ENCODE results near the gene CRIP1.

DNA sequence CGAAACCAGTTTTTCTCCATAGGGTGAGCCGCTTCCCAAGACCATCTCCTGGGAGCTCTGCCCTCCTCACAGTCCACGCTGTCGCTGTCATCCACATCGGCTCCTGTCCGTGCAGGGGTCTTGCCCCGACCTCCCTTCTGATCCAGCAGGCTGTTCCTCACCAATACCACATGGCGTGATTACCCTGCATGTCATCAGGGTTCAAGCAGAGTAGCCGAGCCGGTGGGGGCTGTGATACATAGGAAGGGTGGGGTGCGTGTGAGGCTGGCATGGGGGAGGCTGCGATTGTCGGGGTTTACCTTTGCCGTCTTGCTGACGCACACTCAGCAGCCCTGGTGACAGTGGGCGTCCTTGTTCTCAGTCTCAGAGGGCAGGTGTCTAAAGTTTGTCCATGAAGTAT is 21.4 kb downstream of the CRIP1 start:
- TF ChIP-seq, protein P1, sequence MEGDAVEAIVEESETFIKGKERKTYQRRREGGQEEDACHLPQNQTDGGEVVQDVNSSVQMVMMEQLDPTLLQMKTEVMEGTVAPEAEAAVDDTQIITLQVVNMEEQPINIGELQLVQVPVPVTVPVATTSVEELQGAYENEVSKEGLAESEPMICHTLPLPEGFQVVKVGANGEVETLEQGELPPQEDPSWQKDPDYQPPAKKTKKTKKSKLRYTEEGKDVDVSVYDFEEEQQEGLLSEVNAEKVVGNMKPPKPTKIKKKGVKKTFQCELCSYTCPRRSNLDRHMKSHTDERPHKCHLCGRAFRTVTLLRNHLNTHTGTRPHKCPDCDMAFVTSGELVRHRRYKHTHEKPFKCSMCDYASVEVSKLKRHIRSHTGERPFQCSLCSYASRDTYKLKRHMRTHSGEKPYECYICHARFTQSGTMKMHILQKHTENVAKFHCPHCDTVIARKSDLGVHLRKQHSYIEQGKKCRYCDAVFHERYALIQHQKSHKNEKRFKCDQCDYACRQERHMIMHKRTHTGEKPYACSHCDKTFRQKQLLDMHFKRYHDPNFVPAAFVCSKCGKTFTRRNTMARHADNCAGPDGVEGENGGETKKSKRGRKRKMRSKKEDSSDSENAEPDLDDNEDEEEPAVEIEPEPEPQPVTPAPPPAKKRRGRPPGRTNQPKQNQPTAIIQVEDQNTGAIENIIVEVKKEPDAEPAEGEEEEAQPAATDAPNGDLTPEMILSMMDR (IDR thresholded peaks at IDR 0.05; ENCODE audit: low read length) = no peak
- no peak for TF ChIP-seq EZH2 (IDR thresholded peaks at IDR 0.05; ENCODE audit: borderline replicate concordance, low read length)
